K562 (cell line): ENCODE results near the gene IL18RAP. TPM values are rescaled to one million over a fixed set of nuclear protein-coding genes. Genes with fewer than 3 reads are reported as not detected.
A peak's percentile ranks its signal among the peaks of the same experiment; 100 is the strongest.

Experiments used
- ATAC-seq: fragments of 200-7000 bp; cut with Tn5 transposase; 3 replicates; pipeline ENCODE4 v1.9.1; 2020; ENCODE audit warnings: moderate library complexity
- BruUV-seq: library from RNA; stranded (reverse); fragments of 400-500 nt; replicated peaks from 2 replicates; lab custom pipeline; 2021; lab: Mats Ljungman, UMichigan
- CTCF ChIA-PET: fragments of 300-600 bp; formaldehyde crosslinking; extraction: SDS; loops from one replicate; lab custom pipeline; 2021; ENCODE audit warnings: low intra/inter-chr PET ratio; lab: Yijun Ruan, JAX
- POLR2A ChIA-PET: fragments of 300-600, 350-650 bp; sonication (Branson Sonifier 250); formaldehyde crosslinking; extraction: SDS; loops from one replicate; lab custom pipeline; 2021; ENCODE audit warnings: antibody characterized with exemption, inconsistent platforms; lab: Yijun Ruan, JAX
- DNase-seq, 4 experiments: peaks; one replicate each; pipeline versions ENCODE4 v3.0.0 to v3.0.0-alpha.2; 2011 to 2018; ENCODE audit warnings: low spot score in 3 of 4, mixed read lengths in 3 of 4; ENCODE audit errors: extremely low read depth in 1 of 4
- FAIRE-seq: peaks from 2 replicates; lab custom pipeline; 2011; peaks lifted over from hg19 to GRCh38; lab: Jason Lieb, UNC
- H2AFZ ChIP-seq: 2 replicates; pipeline ENCODE4 v1.6.0; 2011; ENCODE audit warnings: low read depth, low read length, control low read depth, inconsistent platforms
- H3K27ac ChIP-seq: fragments of 200-600 bp; 3 replicates; pipeline ENCODE4 v1.8.0; 2011; ENCODE audit warnings: low read depth, mild to moderate bottlenecking, control low read depth, inconsistent platforms, low read length, moderate library complexity, mixed read lengths; ENCODE audit errors: extremely low read depth
- H3K27me3 ChIP-seq, 2 experiments: fragments of 300-600 bp in 1 of 2; 2 replicates in 1 of 2; 3 replicates in 1 of 2; pipeline versions ENCODE4 v1.6.0 to v1.8.0; 2011; ENCODE audit warnings: inconsistent platforms in 2 of 2, low read length in 2 of 2, mild to moderate bottlenecking in 1 of 2, mixed read lengths in 1 of 2, moderate library complexity in 1 of 2; ENCODE audit not compliant: control insufficient read depth in 2 of 2, insufficient read depth in 2 of 2
- H3K36me3 ChIP-seq: fragments of 300-600 bp; 3 replicates; pipeline ENCODE4 v1.8.0; 2011; ENCODE audit warnings: mild to moderate bottlenecking, low read length, inconsistent platforms; ENCODE audit not compliant: control insufficient read depth, insufficient read depth
- H3K4me1 ChIP-seq, 2 experiments: fragments of 200-600 bp in 1 of 2; replicated peaks in 1 of 2; 2 replicates in 1 of 2; 3 replicates in 1 of 2; pipeline versions ENCODE4 v1.5.1 to v1.8.0; 2011; ENCODE audit warnings: inconsistent platforms in 2 of 2, low read length in 2 of 2, mild to moderate bottlenecking in 1 of 2, mixed read lengths in 1 of 2, moderate library complexity in 1 of 2; ENCODE audit not compliant: control insufficient read depth in 2 of 2, insufficient read depth in 2 of 2
- H3K4me2 ChIP-seq: 2 replicates; pipeline ENCODE4 v1.6.1; 2011; ENCODE audit warnings: low read length, control low read depth, inconsistent platforms, mixed read lengths; ENCODE audit not compliant: insufficient read depth
- H3K4me3 ChIP-seq: fragments of 200-600 bp; sonication (generic), shearing (Covaris generic); 2 replicates; pipeline ENCODE4 v1.5.1; 2016; ENCODE audit warnings: control low read depth, inconsistent platforms
- H3K79me2 ChIP-seq: fragments of 200-600 bp; 3 replicates; pipeline ENCODE4 v1.8.0; 2011; ENCODE audit warnings: low read length, inconsistent platforms; ENCODE audit not compliant: control insufficient read depth, insufficient read depth
- H3K9ac ChIP-seq, 2 experiments: 2 replicates each; pipeline versions ENCODE4 v1.6.0 to v1.6.1; 2011; ENCODE audit warnings: low read depth in 2 of 2, low read length in 2 of 2, control low read depth in 1 of 2, inconsistent platforms in 1 of 2, mild to moderate bottlenecking in 1 of 2, mixed read lengths in 1 of 2; ENCODE audit not compliant: insufficient read depth in 1 of 2
- H3K9me1 ChIP-seq: one replicate; pipeline ENCODE4 v1.6.0; 2011; ENCODE audit warnings: inconsistent platforms, mild to moderate bottlenecking, low read length, moderate library complexity; ENCODE audit not compliant: control insufficient read depth, insufficient read depth
- H3K9me3 ChIP-seq: replicated peaks from 2 replicates; pipeline ENCODE4 v1.5.1; 2011; ENCODE audit warnings: low read depth, low read length, inconsistent platforms; ENCODE audit not compliant: control insufficient read depth, insufficient read depth
- H4K20me1 ChIP-seq: replicated peaks from 2 replicates; pipeline ENCODE4 v1.6.1; 2011; ENCODE audit warnings: low read length, inconsistent platforms, mixed read lengths; ENCODE audit not compliant: control insufficient read depth, insufficient read depth
- GATAD2B ChIP-seq: fragments of 450-650 bp; IDR thresholded peaks from 2 replicates; pipeline ENCODE4 v1.6.1; 2017; ENCODE audit warnings: mild to moderate bottlenecking, borderline replicate concordance
- GTF2F1 ChIP-seq: IDR thresholded peaks from 2 replicates; pipeline ENCODE4 v1.6.1; 2011; ENCODE audit warnings: low read depth, low read length, improper control_type of control experiment
- JUND ChIP-seq, 2 experiments: IDR thresholded peaks; 2 replicates in 1 of 2; 3 replicates in 1 of 2; pipeline ENCODE4 v1.6.1; 2011; ENCODE audit warnings: borderline replicate concordance in 2 of 2, low read depth in 2 of 2, low read length in 2 of 2, improper control_type of control experiment in 1 of 2, missing biosample characterization in 1 of 2, missing genetic modification characterization in 1 of 2, missing genetic modification reagents in 1 of 2
- MBD1 ChIP-seq: fragments of 250-450 bp; sonication (Bioruptor Pico); IDR thresholded peaks from 2 replicates; pipeline ENCODE4 v1.8.0; 2022; ENCODE audit warnings: inconsistent platforms
- NFE2 ChIP-seq: IDR thresholded peaks from 2 replicates; pipeline ENCODE4 v1.6.1; 2014; ENCODE audit warnings: antibody characterized with exemption, low read depth
- RUNX1 ChIP-seq: sonication (generic); IDR thresholded peaks from 2 replicates; pipeline ENCODE4 v1.6.1; 2016; ENCODE audit warnings: antibody characterized with exemption, low read depth
- SIN3B ChIP-seq: fragments of 450-650 bp; IDR thresholded peaks from 2 replicates; pipeline ENCODE4 v1.6.1; 2017; ENCODE audit warnings: low read depth, mild to moderate bottlenecking, moderate library complexity
- SPI1 ChIP-seq: IDR thresholded peaks from 2 replicates; pipeline ENCODE4 v1.6.1; 2011; ENCODE audit warnings: low read depth, low read length, control low read depth, borderline replicate concordance
- ZBTB11 ChIP-seq, 3 experiments: fragments of 200-800 bp in 1 of 3; fragments of 250-450 bp in 1 of 3; fragments of 450-650 bp in 1 of 3; sonication (Bioruptor Pico) in 1 of 3; sonication (Bioruptor generic) in 1 of 3; formaldehyde crosslinking in 1 of 3; IDR thresholded peaks; 2 replicates each; pipeline versions ENCODE4 v1.6.1 to v1.8.0; 2016 to 2022; ENCODE audit warnings: mild to moderate bottlenecking in 2 of 3, missing genetic modification characterization in 2 of 3, missing compliant biosample characterization in 1 of 3, moderate library complexity in 1 of 3
- ZC3H11A ChIP-seq: IDR thresholded peaks from 2 replicates; pipeline ENCODE4 v1.6.1; 2012; ENCODE audit warnings: low read depth, low read length, improper control_type of control experiment
- ZNF143 ChIP-seq: sonication (generic); formaldehyde crosslinking; IDR thresholded peaks from 2 replicates; pipeline ENCODE4 v1.9.0; 2022; ENCODE audit warnings: mild to moderate bottlenecking, missing genetic modification reagents
- ZNF766 ChIP-seq: fragments of 200-800 bp; sonication (Bioruptor generic); conservative IDR thresholded peaks from 2 replicates; pipeline ENCODE4 v1.6.1; 2016; ENCODE audit warnings: missing genetic modification characterization, missing compliant biosample characterization
- WGBS: fragments of 100-300 bp; shearing (Covaris generic); methylation state at CpG from one replicate; pipeline ENCODE4 v1.1.6; 2016; ENCODE audit warnings: low coverage, mixed read lengths; ENCODE audit not compliant: insufficient coverage; ENCODE audit errors: missing lambda C conversion rate; 5-methylcytosine and 5-hydroxymethylcytosine counted together
- in situ Hi-C: fragments of 300-500 bp; cut with MboI; formaldehyde crosslinking; loops from 4 replicates; pipeline ENCODE4 v1.15.0; 2018; ENCODE audit warnings: inconsistent platforms, mixed read lengths
- intact Hi-C: fragments of 100-400 bp; cut with micrococcal nuclease; formaldehyde crosslinking; loops from 2 replicates; pipeline ENCODE4 v1.14.2; 2022
- polyA plus RNA-seq, 8 experiments: library from polyadenylated mRNA; depleted of rRNA in 4 of 8; stranded (reverse) in 5 of 8; unstranded in 3 of 8; fragments of >200 nt; fragmentation: Nextera tagmentation in 2 of 8; fragmentation: Illumina TruSeq in 1 of 8; extraction: Ambion mirVana in 2 of 8; extraction: Trizol in 1 of 8; gene quantifications; 2 replicates each; pipeline versions ENCODE4 v1.2.1 to v1.2.3, GENCODE V29; 2011 to 2014; ENCODE audit warnings: inconsistent platforms in 1 of 8, missing spikeins in 1 of 8
- total RNA-seq, 7 experiments: library from RNA; depleted of rRNA in 6 of 7; stranded (reverse); fragments of >200 nt in 6 of 7; fragmentation: Illumina TruSeq in 2 of 7; extraction: Trizol in 2 of 7; gene quantifications; 2 replicates each; pipeline versions ENCODE4 v1.2.1 to v1.2.3, GENCODE V29; 2011 to 2021; ENCODE audit warnings: low replicate concordance in 1 of 7

Gene IL18RAP
- total and polyA plus RNA-seq, 9 of the 15 experiments (the other 6 are each of a cell fraction or from before 2014, with no cell fraction given): 1.1 to 20.5 (median 5.8) TPM

- no peak for TF ChIP-seq MBD1 (CRISPR knock-in tag)
- TF ChIP-seq SIN3B: no peak
- no peak for TF ChIP-seq GTF2F1
- no peak for TF ChIP-seq ZBTB11 (CRISPR knock-in tag; IDR thresholded peaks at IDR 0.05)
Measured at GRCh38 chr2:102481931-102482330, 59.0 kb downstream of the IL18RAP start (continued).

GRCh38 chr2:102483086-102483485 lies 60.1 kb downstream of the IL18RAP start:
- Histone ChIP-seq H4K20me1 (no peaks in the 10 kb centered on the region), H3K27me3 (peaks cover 6 to 34% of the 10 kb centered on the region in 2 experiments), H2AFZ (no peak overlapping the region), H3K9me3 (no peaks in the 10 kb centered on the region), H3K4me2 (no peak overlapping the region), H3K36me3 (no peaks in the 10 kb centered on the region), H3K9me1 (no peaks in the 10 kb centered on the region), H3K4me1 (peaks cover 0 to 9% of the 10 kb centered on the region in 2 experiments; a peak in 4 of 5 replicates), H3K4me3 (no peak overlapping the region), H3K9ac (no peak overlapping the region), H3K27ac (no peak overlapping the region), H3K79me2 (no peaks in the 10 kb centered on the region)
- DNase-seq: peak in 1 of 4 experiments; percentile 10
- POLR2A ChIA-PET: interaction anchor here (1.5 kb wide), 1 partner anchor 8 kb away, joined by 3 read pairs; no protein-coding TSS in a partner anchor
- BruUV-seq: no TSS peak
- CTCF ChIA-PET: no interaction called here
- 16% methylated on average over 6 of the region's 6 CpGs for WGBS
- intact Hi-C loops (no loop called here), in situ Hi-C loops (no loop called here)
- TF ChIP-seq ZNF143 (CRISPR knock-in tag): no peak
- no peak for TF ChIP-seq ZC3H11A
- peak; percentile 26; the same call in 1 of the 2 replicates for TF ChIP-seq JUND (IDR thresholded peaks at IDR 0.05; ENCODE audit: borderline replicate concordance, low read depth, low read length)
- TF ChIP-seq JUND (tag; IDR thresholded peaks at IDR 0.05; ENCODE audit: borderline replicate concordance, low read depth, low read length): no peak
- no peak for TF ChIP-seq GATAD2B
- no peak for TF ChIP-seq RUNX1
- no peak for TF ChIP-seq SPI1
- TF ChIP-seq NFE2: 0 out of 2 replicates have a peak, but pooled peaks have one; percentile 5
- TF ChIP-seq ZNF766: no peak
- no peak for FAIRE-seq
- ATAC-seq: peak; percentile 28; the same call in 1 of the 3 replicates
